Transverse colon (tissue), 4 donors: ENCODE results near the gene KBTBD6.

Experiments
- CTCF ChIP-seq, 5 experiments: fragments of 200-600 bp in 3 of 5; fragments of 450-650 bp in 2 of 5; sonication (generic) in 3 of 5; IDR thresholded peaks; 1 replicate in 2 of 5; 2 replicates in 3 of 5; pipeline ENCODE4 v1.5.1; 2016 to 2017; ENCODE audit warnings: antibody characterized with exemption in 5 of 5, inconsistent platforms in 3 of 5, mild to moderate bottlenecking in 2 of 5, moderate library complexity in 1 of 5
- EP300 ChIP-seq: sonication (generic); formaldehyde crosslinking; IDR thresholded peaks from one replicate; pipeline ENCODE4 v1.6.1; 2017; ENCODE audit warnings: antibody characterized with exemption, low read depth
- POLR2AphosphoS5 ChIP-seq, 3 donors: sonication (generic); formaldehyde crosslinking; IDR thresholded peaks; one replicate each; pipeline ENCODE4 v1.6.1; 2016; ENCODE audit warnings: antibody characterized with exemption in 3 of 3

- no peak for TF ChIP-seq CTCF (IDR thresholded peaks at IDR 0.05)
- TF ChIP-seq POLR2AphosphoS5 (IDR thresholded peaks at IDR 0.05) = no peak
- TF ChIP-seq EP300 = no peak
Observed at GRCh38 chr13:41136396-41137031, 3.9 kb upstream of the KBTBD6 start.
